ENCODE data around the gene FAM107B.

DNA sequence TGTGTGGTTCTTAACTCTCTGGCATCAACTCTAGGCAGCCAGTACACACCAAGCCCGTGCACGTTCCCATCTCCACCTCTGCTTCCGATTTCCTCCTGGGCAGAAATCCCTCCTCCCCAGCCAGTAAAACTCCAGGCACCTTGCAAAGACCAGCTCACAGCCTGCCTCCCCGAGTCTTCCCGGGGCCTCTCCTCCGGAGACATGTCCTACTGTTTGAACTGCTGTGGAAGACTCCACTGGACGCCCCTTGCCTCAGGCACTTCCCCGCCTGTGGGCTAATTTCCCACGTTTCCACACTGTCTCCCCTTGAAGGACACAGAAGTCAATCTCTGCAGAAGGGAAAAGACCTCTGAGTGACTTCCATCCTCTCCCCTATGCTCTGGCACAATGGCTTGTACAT is 233.3 kb downstream of the FAM107B start:
- TF ChIP-seq CTCF (IDR thresholded peaks at IDR 0.05 in 2 of 3, conservative IDR thresholded peaks at IDR 0.05 in 1 of 3; ENCODE audit: borderline replicate concordance in 1 of 3, insufficient read depth in 1 of 3, low read depth in 2 of 3, low read length in 2 of 3) (no peak), EZH2phosphoT487 (IDR thresholded peaks at IDR 0.05; ENCODE audit: borderline replicate concordance) (no peak), ZFX (IDR thresholded peaks at IDR 0.05) (no peak), SRF (IDR thresholded peaks at IDR 0.05; ENCODE audit: low read depth) (no peak), POLR2A (IDR thresholded peaks at IDR 0.05; ENCODE audit: borderline replicate concordance, extremely low read depth, insufficient read depth, insufficient read length) (no peak), TCF7L2 (IDR thresholded peaks at IDR 0.05; ENCODE audit: borderline replicate concordance, extremely low read depth, insufficient read depth, insufficient read length) (no peak)
- TF ChIP-seq, protein P1, sequence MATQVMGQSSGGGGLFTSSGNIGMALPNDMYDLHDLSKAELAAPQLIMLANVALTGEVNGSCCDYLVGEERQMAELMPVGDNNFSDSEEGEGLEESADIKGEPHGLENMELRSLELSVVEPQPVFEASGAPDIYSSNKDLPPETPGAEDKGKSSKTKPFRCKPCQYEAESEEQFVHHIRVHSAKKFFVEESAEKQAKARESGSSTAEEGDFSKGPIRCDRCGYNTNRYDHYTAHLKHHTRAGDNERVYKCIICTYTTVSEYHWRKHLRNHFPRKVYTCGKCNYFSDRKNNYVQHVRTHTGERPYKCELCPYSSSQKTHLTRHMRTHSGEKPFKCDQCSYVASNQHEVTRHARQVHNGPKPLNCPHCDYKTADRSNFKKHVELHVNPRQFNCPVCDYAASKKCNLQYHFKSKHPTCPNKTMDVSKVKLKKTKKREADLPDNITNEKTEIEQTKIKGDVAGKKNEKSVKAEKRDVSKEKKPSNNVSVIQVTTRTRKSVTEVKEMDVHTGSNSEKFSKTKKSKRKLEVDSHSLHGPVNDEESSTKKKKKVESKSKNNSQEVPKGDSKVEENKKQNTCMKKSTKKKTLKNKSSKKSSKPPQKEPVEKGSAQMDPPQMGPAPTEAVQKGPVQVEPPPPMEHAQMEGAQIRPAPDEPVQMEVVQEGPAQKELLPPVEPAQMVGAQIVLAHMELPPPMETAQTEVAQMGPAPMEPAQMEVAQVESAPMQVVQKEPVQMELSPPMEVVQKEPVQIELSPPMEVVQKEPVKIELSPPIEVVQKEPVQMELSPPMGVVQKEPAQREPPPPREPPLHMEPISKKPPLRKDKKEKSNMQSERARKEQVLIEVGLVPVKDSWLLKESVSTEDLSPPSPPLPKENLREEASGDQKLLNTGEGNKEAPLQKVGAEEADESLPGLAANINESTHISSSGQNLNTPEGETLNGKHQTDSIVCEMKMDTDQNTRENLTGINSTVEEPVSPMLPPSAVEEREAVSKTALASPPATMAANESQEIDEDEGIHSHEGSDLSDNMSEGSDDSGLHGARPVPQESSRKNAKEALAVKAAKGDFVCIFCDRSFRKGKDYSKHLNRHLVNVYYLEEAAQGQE (IDR thresholded peaks at IDR 0.05; ENCODE audit: low read depth) = no peak
- TF ChIP-seq, protein P2, sequence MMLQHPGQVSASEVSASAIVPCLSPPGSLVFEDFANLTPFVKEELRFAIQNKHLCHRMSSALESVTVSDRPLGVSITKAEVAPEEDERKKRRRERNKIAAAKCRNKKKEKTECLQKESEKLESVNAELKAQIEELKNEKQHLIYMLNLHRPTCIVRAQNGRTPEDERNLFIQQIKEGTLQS (IDR thresholded peaks at IDR 0.05) = no peak
